ENCODE data around the gene CRYZL1.

GRCh38 chr21:33687634-33688033, 46.1 kb upstream of the CRYZL1 start:
- TF ChIP-seq CTCF (IDR thresholded peaks at IDR 0.05) (no peak), EZH2 (IDR thresholded peaks at IDR 0.05; ENCODE audit: borderline replicate concordance, insufficient read depth, low read depth, low read length, poor library complexity, severe bottlenecking) (no peak)

All from B cell (primary cell).